HG02571 (cell line): ENCODE data around the gene NCBP3.
"Not testable (repeated sequence)": the region's sequence is repeated elsewhere in the genome, so short reads cannot be mapped to it uniquely, and the experiment has no call there.

ENCODE experiments used
- ATAC-seq: cut with Tn5 transposase; IDR thresholded peaks from one replicate; pipeline ENCODE4 v1.9.1; 2021; ENCODE audit warnings: mild to moderate bottlenecking, moderate library complexity; ENCODE audit not compliant: unreplicated experiment

The NCBP3 gene

DNA sequence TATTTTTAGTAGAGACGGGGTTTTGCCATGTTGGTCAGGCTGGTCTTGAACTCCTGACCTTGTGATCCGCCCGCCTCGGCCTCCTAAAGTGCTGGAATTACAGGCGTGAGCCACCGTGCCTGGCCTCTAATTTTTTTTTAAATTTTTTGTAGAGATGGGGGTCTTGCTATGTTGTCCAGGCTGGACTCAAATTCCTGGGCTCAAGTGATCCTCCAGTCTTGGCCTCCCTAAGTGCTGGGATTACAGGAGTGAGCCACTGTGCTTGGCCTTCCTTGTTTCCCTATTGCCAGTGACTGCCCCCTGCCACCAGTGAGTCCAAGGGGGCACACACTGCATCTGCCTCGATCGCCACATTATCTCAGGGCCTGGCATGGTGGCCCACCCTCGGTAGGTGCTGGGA lies 51.9 kb downstream of the NCBP3 start:
- ATAC-seq, result not testable (repeated sequence)

DNA sequence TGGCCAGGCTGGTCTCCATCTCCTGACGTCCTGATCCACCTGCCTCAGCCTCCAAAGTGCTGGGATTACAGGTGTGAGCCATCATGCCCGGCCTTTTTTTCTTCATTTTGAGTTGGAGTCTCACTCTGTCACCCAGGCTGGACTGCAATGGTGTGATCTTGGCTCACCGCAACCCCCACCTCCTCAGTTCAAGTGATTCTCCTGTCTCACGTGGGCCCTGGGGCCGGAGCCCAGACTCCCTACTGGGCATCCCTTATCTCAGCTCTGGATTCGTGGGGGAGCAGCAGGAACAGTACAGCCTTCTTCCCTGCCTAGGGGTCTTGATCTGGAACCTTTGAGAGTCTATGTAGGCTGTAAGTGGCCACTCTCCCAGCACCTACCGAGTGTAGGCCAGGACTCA lies 52.8 kb downstream of the NCBP3 start:
- ATAC-seq, result not testable (repeated sequence)

DNA sequence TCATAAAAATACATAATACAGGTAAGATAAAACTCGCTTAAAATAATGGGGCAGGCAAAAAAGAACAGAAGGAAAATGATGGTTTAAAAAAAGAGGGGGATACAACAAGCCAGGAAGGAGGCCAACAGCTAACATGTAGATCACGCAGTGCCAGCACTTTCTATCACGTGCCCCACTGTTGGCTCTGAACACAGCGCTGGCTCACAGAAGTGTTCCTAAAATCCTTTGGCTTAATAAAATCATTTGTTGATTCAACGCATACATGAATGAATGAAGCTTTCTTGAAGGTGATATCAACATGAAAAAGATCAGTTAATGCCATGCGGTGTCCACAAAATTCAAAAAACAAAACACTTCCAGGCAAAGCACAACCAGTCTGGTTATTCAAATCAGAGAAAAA lies 53.6 kb downstream of the NCBP3 start:
- ATAC-seq, result no peak

DNA sequence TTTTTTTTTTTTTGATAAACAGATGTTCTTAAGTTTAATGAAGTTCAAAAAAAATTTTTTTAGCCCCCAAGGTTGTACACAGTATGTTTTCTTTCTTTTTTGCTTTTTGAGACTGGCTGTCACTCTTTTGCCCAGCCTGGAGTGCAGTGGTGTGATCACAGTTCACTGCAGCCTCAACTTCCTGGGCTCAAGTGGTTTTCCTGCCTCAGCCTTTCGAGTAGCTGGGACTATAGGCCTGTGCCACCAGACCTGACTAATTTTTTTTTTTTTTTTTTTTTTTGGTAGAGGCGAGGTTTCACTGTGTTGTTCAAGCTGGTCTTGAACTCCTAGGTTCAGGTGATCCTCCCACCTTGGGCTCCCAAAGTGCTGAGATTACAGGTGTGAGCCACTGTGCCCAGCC lies 57.8 kb downstream of the NCBP3 start:
- no peak for ATAC-seq

DNA sequence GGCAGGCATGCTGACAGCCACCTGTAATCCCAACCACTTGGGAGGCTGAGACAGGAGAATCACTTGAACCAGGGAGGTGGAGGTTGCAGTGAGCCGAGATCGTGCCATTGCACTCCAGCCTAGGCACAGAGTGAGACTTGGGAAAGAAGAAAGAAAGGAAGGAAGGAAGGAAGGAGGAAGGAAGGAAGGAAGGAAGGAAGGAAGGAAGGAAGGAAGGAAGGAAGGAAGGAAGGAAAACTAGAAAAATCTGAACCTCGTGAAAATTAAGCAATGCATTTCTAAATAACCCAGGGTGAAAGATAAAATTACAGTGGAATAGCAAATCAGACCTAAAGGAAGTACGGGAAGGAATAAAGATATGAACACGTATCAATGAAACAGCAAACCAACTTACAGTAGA lies 60.7 kb downstream of the NCBP3 start:
- not testable (repeated sequence) for ATAC-seq

DNA sequence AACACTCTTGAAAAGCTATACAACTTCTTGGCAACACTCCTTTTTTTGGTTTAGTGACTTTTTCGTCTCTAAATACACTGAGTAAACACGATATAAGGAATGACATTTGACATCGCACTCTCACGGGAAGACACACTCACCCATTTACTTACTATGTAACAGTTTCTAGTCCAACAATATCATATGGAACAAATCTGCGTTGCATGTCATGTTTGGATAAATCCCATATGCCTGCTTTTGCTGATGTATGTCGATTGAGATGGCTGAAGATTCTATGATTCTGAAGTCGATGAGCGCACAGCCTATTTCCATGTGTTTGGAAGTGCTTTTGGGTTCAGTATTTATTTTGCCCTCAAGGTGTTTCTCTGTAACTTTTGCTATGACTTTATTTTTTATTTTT lies 63.3 kb downstream of the NCBP3 start:
- ATAC-seq, result no peak

DNA sequence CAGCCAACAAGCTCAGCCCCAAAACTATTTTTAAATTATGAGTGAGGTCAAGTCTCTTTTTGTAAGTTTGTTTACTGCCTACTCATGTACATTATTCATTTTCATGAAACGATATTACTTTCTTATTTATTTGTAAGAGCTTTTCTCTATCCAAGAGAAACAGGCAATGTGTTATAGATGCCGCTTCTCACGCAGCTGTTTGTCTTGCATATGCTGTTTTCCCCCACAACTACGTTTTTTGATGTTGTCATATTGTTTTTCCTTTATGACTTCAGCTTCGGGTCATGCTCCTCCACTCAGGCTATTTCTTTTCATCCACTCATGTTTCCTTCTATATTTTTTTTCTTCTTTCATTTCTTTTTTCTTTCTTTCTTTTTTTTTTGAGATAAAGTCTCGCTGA lies 65.1 kb downstream of the NCBP3 start:
- ATAC-seq, result no peak

DNA sequence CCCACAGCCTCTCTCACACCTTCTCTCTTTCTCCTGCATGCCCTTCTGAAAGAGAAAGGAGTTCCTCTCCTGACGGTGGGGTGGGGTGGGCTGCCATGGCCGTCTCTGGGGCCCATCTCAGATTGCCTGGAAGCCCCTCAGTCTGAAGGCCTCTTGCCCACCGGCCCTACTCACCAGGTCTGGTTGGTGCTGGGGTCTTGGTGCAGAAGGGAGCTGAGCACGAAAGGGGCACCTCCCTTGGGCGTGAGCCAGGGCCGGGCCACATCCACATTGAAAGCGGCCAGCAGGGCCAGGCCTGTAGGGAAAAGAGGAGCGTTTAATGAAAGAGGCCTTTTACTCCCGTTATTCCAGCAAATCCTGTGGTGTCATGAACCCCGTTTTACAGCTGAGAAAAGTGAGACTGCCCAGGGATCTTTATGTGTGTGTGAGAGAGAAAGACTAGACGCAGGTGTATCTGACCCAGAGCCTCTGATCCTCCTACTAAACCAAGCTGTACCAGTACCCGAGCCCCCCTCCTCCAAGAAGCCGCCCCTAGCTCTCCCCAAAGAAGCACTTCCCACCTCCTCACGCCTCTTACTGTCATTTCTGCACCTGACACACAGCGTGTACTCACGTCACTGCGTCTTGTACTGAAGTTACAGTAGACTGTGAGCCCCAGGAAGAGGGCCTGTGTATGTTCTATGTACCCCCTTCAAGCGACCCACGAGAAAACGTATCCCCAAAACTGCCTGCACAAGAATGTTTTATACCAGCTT lies 68.5 kb downstream of the NCBP3 start:
- ATAC-seq, result no peak

DNA sequence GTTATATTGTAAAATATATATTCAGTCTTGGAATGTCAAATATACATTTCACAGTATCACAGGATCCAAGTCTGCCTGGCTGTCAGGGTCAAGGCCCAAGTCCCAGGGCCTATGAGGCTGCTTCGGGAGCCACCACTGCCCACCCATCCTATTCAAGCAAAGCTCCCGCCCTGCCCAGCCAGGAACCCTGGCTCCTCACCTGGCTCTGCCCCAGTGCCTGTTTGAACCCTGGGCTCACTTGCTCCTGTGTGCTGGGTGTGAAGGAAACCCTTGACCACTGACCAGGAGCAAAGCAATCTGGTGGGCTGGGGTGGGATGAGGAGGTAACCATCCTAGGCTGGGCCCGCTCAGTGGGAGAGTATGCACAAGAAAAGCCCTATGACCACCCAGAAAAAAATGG lies 72.1 kb downstream of the NCBP3 start:
- no peak for ATAC-seq

DNA sequence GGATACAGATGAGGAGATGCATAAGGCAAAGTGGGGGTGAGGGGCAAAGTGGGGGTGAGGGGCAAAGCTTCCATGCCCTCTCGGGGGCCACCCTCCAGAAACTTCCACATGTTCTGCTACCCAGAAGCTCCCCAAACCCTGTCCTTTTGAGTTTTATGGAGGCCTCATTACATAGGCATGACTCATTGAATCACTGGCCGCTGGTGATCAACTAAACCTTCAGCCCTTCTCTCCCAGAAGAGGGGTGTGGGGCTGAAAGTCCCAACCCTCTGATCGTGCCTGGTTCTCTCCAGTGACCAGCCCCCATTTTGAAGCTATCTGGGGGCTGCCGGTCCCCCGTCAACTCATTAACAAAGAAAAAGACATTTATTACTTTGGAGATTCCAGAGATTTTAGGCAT lies 72.5 kb downstream of the NCBP3 start:
- ATAC-seq, result no peak

DNA sequence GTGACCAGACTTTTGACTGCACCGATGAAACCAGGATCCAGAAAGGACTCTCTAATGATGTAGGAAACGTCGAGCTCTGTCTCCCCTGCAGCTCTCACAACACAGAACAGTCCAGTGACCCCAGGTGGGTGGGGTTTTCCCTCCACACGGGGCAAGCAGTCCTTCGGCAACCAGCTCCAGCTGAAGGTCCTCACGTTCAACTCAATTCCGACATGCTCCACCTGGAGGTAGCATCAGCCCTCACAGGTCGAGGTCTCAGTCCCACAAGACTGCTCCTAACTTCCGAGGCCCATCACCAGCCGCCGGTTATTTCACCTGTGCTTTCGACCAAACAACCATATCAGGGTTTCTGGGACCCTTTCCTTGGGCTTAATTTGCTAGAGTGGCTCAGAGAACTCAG lies 73.3 kb downstream of the NCBP3 start:
- no peak for ATAC-seq

DNA sequence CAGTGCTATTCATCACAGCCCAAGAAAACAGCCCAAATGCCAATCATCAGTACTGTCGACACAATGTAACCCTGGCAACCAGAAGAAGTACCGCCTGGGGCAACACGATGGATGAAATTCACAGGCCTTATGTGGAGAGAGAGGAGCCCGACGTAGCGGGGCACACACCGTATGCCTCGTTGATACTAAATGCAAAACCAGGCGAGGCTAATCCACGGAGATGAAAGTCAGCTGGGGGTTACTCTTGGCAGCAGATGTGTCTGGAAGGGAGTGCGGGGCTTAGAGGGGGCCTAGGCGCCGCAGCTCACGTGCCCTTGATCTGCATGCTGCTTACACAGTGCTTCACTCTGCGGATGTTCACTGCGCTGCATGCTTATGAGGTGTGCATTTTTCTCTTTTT lies 74.9 kb downstream of the NCBP3 start:
- ATAC-seq, result no peak

DNA sequence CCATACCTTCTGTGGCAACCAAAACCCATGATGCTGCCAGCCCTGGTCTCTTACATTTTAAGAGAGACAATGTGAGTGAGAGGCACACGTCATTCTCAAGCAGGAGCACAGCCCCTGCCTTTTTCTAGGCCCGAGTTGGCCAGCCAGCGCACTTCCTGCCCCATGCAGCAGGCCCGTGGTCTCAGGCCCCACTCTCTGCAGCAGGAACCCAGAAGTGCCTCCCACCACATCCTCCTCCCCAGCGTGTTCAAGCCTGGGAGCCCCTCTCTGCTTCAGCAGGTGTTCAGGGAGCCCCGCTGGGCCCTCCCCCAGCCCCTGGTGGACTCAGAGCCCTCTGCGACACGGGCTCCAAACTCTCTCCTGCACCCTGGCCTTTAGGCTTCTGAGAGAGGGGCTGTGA lies 75.6 kb downstream of the NCBP3 start:
- no peak for ATAC-seq

DNA sequence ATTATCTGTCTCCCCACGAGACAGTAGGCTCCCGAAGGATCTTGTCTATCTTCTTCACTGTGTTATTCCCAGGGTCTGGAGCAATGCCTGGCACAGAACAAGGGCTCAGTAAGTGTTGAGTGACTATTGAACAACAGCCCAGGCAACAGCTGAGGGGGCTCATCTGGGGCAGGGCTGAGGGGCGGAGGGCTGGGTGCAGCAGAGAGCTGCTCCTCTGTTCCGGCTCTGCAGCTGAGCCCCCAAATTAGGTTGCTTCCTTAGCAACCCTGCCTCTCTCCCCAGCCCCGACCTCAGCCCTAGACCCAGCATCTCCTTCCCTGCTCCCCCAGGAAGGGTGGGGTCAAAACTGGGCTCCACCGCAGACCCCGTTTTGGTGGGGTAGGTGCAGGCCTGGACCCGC lies 77.3 kb downstream of the NCBP3 start:
- ATAC-seq, result no peak

DNA sequence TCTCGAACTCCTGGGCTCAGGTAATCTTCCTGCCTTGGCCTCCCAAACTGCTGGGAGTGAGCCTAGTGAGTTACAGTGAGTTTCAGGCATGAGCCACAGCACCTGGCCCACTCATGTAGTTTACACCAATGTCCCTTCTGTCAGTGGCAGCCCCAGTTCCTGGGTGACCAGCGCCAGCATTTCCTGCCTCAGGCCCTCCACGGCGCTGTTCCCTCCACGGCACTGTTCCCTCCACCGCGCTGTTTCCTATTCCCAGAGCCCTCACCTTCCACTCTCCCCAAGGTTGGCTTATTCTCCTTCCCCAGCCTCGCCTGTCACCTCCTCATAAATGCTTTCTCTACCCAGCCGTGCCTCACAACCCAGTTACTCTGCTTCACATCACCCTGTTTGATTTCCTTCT lies 77.7 kb downstream of the NCBP3 start:
- ATAC-seq, result no peak

DNA sequence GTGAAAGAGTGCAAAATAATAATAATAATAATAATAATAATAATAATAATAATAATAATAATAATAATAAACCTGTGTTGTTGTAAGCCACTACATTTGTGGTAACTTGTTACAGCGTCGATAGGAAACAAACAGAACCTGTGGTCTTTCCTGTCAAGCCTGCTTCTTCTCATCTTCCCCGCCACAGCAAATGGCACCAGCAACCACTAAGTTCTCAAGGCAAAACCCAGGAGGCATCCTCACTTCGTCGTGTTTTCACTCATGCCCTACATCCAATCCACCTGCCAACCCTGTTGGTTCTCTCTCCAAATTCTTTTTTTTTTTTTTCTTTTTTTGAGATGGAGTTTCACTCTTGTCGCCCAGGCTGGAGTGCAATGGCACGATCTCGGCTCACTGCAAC lies 79.3 kb downstream of the NCBP3 start:
- ATAC-seq, result no peak

DNA sequence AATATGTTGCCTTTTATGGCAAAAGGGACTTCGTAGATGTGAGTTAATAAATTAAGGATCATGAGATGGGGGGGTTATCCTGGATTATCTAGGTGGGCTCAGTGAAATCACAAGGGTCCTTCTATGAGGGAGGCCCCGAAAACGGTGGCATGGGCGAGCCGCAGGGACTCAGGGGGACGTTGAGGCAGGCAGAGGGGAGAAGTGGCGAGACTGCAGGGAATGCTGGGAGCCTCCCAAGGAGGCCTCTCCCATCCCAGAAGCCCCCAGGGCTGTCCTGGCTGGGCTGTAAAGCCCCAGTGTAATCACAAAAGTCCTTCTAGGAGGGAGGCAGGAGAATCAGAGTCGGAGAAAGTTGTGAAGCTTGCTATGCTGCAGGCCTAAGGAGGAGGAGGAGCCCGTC lies 80.1 kb downstream of the NCBP3 start:
- ATAC-seq, result no peak

DNA sequence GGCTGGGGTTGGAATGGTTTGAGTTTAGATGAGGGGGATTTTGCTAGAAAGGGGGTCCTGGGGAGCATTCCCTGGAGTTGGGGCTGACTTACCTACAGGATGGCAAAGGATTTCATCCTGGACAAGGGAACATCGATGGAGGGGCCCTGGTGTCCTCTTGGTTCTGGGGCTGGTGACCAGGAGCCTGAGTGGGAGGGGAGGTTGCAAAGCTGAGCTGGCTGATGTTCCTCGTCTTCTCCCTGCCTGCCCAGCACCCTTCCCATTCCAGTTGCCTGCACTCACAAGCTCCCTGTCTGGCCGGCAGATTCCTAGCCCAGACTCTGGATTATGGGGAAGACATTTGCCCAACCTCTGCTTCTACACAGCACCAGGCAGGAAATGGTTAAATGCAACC lies 82.3 kb downstream of the NCBP3 start:
- ATAC-seq, result no peak

DNA sequence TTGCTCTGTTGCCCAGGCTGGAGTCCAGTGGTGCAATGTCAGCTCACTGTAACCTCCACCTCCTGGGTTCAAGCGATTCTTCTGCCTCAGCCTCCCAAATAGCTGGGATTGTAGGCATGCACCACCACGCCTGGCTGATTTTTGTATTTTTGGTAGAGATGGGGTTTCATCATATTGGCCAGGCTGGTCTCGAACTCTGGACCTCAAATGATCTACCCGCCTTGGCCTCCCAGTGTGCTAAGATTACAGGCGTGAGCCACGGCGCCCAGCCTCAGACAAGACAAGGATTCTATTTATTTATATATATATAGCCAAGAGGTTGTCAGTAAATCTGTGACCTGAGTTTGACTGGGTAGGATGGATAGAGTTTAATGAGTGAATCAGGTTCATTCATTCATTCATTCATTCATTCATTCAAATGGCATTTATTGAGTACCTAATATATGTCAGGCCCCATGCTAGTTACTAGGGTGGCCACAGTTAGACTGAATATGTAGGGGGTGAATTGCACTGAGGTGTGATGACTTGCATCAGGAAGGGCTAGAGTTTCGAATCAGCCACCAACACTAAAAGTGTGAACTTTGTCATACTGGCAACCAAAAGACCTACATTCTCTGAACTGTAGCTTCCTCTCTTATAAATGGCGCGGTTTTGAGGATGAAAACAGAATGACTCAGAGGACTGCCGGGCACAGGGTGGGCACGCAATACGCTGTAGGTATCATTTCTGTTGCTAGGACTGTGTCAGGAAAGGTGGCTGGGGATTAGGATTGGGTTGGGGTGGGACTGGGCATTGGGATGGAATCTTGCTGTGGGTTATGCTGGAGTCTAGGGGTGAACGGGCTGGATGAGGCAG lies 82.9 kb downstream of the NCBP3 start:
- ATAC-seq, result peak; percentile 47

DNA sequence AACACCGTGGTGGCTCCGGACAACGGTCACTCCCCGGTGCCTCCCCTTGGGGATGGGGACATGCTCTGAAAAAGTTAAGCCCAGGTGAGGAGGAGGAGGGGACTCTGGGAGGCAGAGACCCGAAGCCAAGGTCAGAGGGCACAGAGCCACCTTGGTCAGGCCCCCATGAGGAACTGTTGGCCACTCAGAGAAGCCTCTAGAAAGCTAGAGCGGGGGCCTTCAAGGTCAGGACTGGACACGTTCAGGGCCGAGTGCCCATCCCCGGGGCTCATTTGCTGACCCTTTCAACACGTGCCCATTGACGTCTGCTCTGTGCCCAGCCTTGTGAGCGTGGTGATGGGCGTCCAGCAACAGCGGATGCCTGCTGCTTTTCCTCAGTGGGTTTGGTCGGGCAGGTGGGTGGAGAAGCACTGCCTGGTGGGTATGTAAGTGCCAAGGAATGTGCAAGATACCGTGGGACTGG lies 84.1 kb downstream of the NCBP3 start:
- ATAC-seq, result no peak

DNA sequence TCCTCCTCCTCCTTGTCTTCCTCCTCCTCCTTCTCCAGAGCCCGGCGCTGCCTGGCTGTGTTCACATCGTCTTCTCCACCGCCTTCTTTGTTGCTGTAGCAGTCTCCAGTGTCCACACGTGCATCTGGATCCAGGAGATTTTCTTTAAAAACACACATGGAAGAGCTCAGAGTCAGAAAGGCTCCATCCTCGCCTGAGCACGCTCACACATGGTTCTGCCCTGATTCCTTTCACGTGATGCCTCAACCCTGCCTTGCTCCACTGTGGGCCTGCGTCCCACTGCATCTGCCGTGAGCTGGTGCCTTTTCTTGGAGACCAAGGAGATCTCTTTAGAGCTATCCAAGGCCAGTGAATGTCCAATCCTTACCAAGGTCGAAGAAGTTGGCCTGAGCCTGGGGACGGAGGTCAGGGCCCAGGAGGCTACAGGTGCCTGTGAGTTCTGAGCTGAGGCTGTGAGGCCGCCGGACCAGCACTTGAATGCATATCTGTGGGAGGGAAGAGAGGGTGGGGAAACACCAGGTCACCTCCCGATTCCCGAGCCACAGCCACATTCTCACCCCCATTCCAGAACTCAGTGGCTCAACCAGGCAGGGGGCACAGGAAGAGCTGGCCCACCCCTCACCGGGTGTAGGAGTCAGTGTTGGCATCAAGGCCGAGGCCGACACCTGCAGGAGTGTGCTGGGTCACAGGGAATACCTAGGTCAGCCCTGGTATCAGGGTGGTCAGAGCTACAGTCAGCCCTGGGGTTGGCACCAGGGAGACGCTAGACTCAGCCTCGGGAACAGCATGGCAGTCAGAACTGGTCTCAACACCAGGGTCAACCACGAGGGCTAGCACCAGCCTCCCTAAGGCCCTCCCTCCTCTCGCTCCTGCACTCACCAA lies 84.8 kb downstream of the NCBP3 start:
- ATAC-seq, result no peak
